ENCODE data around the gene DCAF11. TPM values are rescaled to one million over a fixed set of nuclear protein-coding genes. Genes with fewer than 3 reads are reported as not detected.

DCAF11 gene
- total and polyA plus RNA-seq, 2 donors (not counting 1 experiment from before 2014, with no cell fraction given), result 64.5 to 96.3 TPM

- H3K9me3 ChIP-seq (ENCODE audit: control extremely low read depth in 1 of 3, control insufficient read depth in 2 of 3, insufficient read depth in 1 of 3, low read length in 2 of 3), result no peaks in the 10 kb centered on the region
- POLR2A ChIA-PET, result interaction anchor here (0.6 to 2.6 kb wide), 8 partner anchors 9 to 114 kb away, joined by 3 to 22 read pairs (median 8); partner anchors contain the start of genes CARMIL3, DCAF11, EMC9 and NRL
- peaks cover 9% of the 10 kb centered on the region for H3K79me2 ChIP-seq (ENCODE audit: control insufficient read depth, insufficient read depth, low read length)
- H3K27me3 ChIP-seq (replicated peaks in 1 of 4; ENCODE audit: control extremely low read depth in 1 of 4, control insufficient read depth in 3 of 4, insufficient read depth in 4 of 4, low read length in 3 of 4), result no peaks in the 10 kb centered on the region
- peaks cover 26% of the 10 kb centered on the region for H3K4me1 Mint-ChIP-seq
- peak overlapping the region in 4 of 5 experiments; percentile 56 to 78 (median 70) for H3K4me3 ChIP-seq (ENCODE audit: control extremely low read depth in 1 of 5, extremely low read depth in 1 of 5, insufficient read depth in 1 of 5, low read depth in 2 of 5, low read length in 4 of 5)
- H3K4me3 Mint-ChIP-seq, result peak overlapping the region; percentile 82
- peaks cover 18 to 21% of the 10 kb centered on the region in 2 donors for H3K4me1 ChIP-seq (ENCODE audit: control insufficient read depth in 2 of 2, insufficient read depth in 2 of 2, low read length in 2 of 2)
- H3K27me3 Mint-ChIP-seq, result no peaks in the 10 kb centered on the region
- ATAC-seq (ENCODE audit: low read depth), result no peak
- intact Hi-C loops (cut with micrococcal nuclease), result loop anchor here (1.0 to 2.0 kb wide), 5 partner anchors 13 to 66 kb away; partner anchors contain the start of genes CARMIL3, DCAF11, NRL and PCK2
- WGBS (ENCODE audit: insufficient coverage), result 15% methylated on average over 19 of the region's 26 CpGs
- H4K20me1 ChIP-seq (ENCODE audit: control insufficient read depth, insufficient read depth, low read length, poor library complexity, severe bottlenecking), result no peaks in the 10 kb centered on the region
- no peaks in the 10 kb centered on the region for H3K36me3 ChIP-seq (replicated peaks in 1 of 2; ENCODE audit: control extremely low read depth in 1 of 2, control insufficient read depth in 1 of 2, extremely low read depth in 1 of 2, insufficient read depth in 2 of 2, low read length in 1 of 2)
- peak overlapping the region; percentile 91 for H3K27ac Mint-ChIP-seq
- no peak for DNase-seq
- H3K4me2 ChIP-seq (replicated peaks; ENCODE audit: low read depth, low read length, poor library complexity, severe bottlenecking), result peak overlapping the region; percentile 92
- H2AFZ ChIP-seq (ENCODE audit: insufficient read depth, low read depth, low read length, poor library complexity, severe bottlenecking), result peak overlapping the region; percentile 77
- peak overlapping the region; percentile 75 to 77 for H3K27ac ChIP-seq (ENCODE audit: low read length in 2 of 2)
- TF ChIP-seq EZH2 (IDR thresholded peaks at IDR 0.05; ENCODE audit: borderline replicate concordance, insufficient read depth, low read depth, low read length, poor library complexity, severe bottlenecking), result no peak
- TF ChIP-seq CTCF (IDR thresholded peaks at IDR 0.05), result no peak
- H3K9me3 Mint-ChIP-seq (ENCODE audit: insufficient read depth), result no peaks in the 10 kb centered on the region
- peak overlapping the region; percentile 68 for H3K9ac ChIP-seq (ENCODE audit: low read length)
- CTCF ChIA-PET, result interaction anchor here (0.6 to 8.0 kb wide), 8 partner anchors 11 to 550 kb away, joined by 3 to 96 read pairs (median 5); partner anchors contain the start of genes DCAF11, IRF9, PCK2 and TINF2
Observed at GRCh38 chr14:24081739-24082211, 32.8 kb upstream of the DCAF11 start.

GRCh38 chr14:24082411-24083080, 32.0 kb upstream of the DCAF11 start:
- Mint-ChIP-seq H3K4me3 (peak overlapping the region; percentile 82), H3K9me3 (ENCODE audit: insufficient read depth) (no peaks in the 10 kb centered on the region), H3K4me1 (peaks cover 23% of the 10 kb centered on the region), H3K27me3 (no peaks in the 10 kb centered on the region), H3K27ac (peak overlapping the region; percentile 91)
- Histone ChIP-seq H3K9ac (ENCODE audit: low read length) (no peak overlapping the region), H3K27me3 (replicated peaks in 1 of 4; ENCODE audit: control extremely low read depth in 1 of 4, control insufficient read depth in 3 of 4, insufficient read depth in 4 of 4, low read length in 3 of 4) (no peaks in the 10 kb centered on the region), H3K4me3 (ENCODE audit: control extremely low read depth in 1 of 5, extremely low read depth in 1 of 5, insufficient read depth in 1 of 5, low read depth in 2 of 5, low read length in 4 of 5) (no peak overlapping the region), H3K36me3 (replicated peaks in 1 of 2; ENCODE audit: control extremely low read depth in 1 of 2, control insufficient read depth in 1 of 2, extremely low read depth in 1 of 2, insufficient read depth in 2 of 2, low read length in 1 of 2) (no peaks in the 10 kb centered on the region), H3K9me3 (ENCODE audit: control extremely low read depth in 1 of 3, control insufficient read depth in 2 of 3, insufficient read depth in 1 of 3, low read length in 2 of 3) (no peaks in the 10 kb centered on the region), H3K4me1 (ENCODE audit: control insufficient read depth in 2 of 2, insufficient read depth in 2 of 2, low read length in 2 of 2) (peaks cover 18 to 21% of the 10 kb centered on the region in 2 donors), H2AFZ (ENCODE audit: insufficient read depth, low read depth, low read length, poor library complexity, severe bottlenecking) (no peak overlapping the region), H3K79me2 (ENCODE audit: control insufficient read depth, insufficient read depth, low read length) (peaks cover 3% of the 10 kb centered on the region), H4K20me1 (ENCODE audit: control insufficient read depth, insufficient read depth, low read length, poor library complexity, severe bottlenecking) (no peaks in the 10 kb centered on the region), H3K4me2 (replicated peaks; ENCODE audit: low read depth, low read length, poor library complexity, severe bottlenecking) (no peak overlapping the region), H3K27ac (ENCODE audit: low read length in 2 of 2) (no peak overlapping the region)
- ATAC-seq (ENCODE audit: low read depth) (no peak), DNase-seq (no peak)
- ChIA-PET POLR2A (interaction anchor here (0.5 to 2.3 kb wide), 8 partner anchors 11 to 87 kb away, joined by 3 to 22 read pairs (median 4); partner anchors contain the start of genes CARMIL3, CPNE6, DCAF11 and NRL), CTCF (interaction anchor here (1.1 to 8.0 kb wide), 4 partner anchors 11 to 78 kb away, joined by 5 to 96 read pairs (median 56); partner anchors contain the start of genes IRF9 and PCK2)
- TF ChIP-seq EZH2 (IDR thresholded peaks at IDR 0.05; ENCODE audit: borderline replicate concordance, insufficient read depth, low read depth, low read length, poor library complexity, severe bottlenecking), result no peak
- TF ChIP-seq CTCF (IDR thresholded peaks at IDR 0.05), result no peak
- intact Hi-C loops (cut with micrococcal nuclease), result no loop called here
- 100% methylated on average over 1 of the region's 5 CpGs for WGBS (ENCODE audit: insufficient coverage)
